Parathyroid adenoma (tissue), 2 donors: ENCODE data around the gene TEX35.
A peak's percentile ranks its signal among the peaks of the same experiment; 100 is the strongest.

Experiments
- H2AFZ ChIP-seq: fragments of 300-600 bp; sonication (generic); one replicate; pipeline ENCODE4 v1.7.0; 2017; ENCODE audit warnings: antibody characterized with exemption, mild to moderate bottlenecking
- H3K27ac ChIP-seq: fragments of 300-600 bp; sonication (generic); one replicate; pipeline ENCODE4 v1.7.0; 2017
- H3K27me3 ChIP-seq: fragments of 300-600 bp; sonication (generic); one replicate; pipeline ENCODE4 v1.7.0; 2017; ENCODE audit warnings: low read length; ENCODE audit not compliant: control insufficient read depth, insufficient read depth
- H3K36me3 ChIP-seq: fragments of 300-600 bp; sonication (generic); one replicate; pipeline ENCODE4 v1.7.0; 2017; ENCODE audit warnings: low read length; ENCODE audit not compliant: control insufficient read depth, insufficient read depth
- H3K4me1 ChIP-seq: fragments of 300-600 bp; sonication (generic); one replicate; pipeline ENCODE4 v1.7.0; 2017; ENCODE audit warnings: control low read depth
- H3K4me2 ChIP-seq: fragments of 300-600 bp; sonication (generic); one replicate; pipeline ENCODE4 v1.7.0; 2017; ENCODE audit warnings: low read length
- H3K4me3 ChIP-seq: fragments of 300-600 bp; sonication (generic); one replicate; pipeline ENCODE4 v1.7.0; 2017; ENCODE audit warnings: low read depth, low read length
- H3K79me2 ChIP-seq: fragments of 300-600 bp; sonication (generic); one replicate; pipeline ENCODE4 v1.7.0; 2017; ENCODE audit warnings: control low read depth
- H3K9ac ChIP-seq: fragments of 300-600 bp; sonication (generic); one replicate; pipeline ENCODE4 v1.7.0; 2017; ENCODE audit warnings: mild to moderate bottlenecking
- H3K9me3 ChIP-seq: fragments of 300-600 bp; sonication (generic); one replicate; pipeline ENCODE4 v1.7.0; 2017; ENCODE audit warnings: low read length; ENCODE audit not compliant: control insufficient read depth
- CTCF ChIP-seq: fragments of 300-600 bp; sonication (generic); IDR thresholded peaks from one replicate; pipeline ENCODE4 v1.7.0; 2017; ENCODE audit warnings: antibody characterized with exemption, mild to moderate bottlenecking
- donor health status: primary hyperparathyroidism.

Gene TEX35

GRCh38 chr1:178470411-178470960 is 42.4 kb upstream of the TEX35 start:
- no peaks in the 10 kb centered on the region for H3K27me3 ChIP-seq
- no peak for TF ChIP-seq CTCF
- no peaks in the 10 kb centered on the region for H3K4me1 ChIP-seq
- no peak overlapping the region for H3K27ac ChIP-seq
- peak overlapping the region; percentile 35 for H2AFZ ChIP-seq
- no peaks in the 10 kb centered on the region for H3K79me2 ChIP-seq
- no peak overlapping the region for H3K4me2 ChIP-seq
- no peaks in the 10 kb centered on the region for H3K9me3 ChIP-seq
- H3K9ac ChIP-seq: no peak overlapping the region
- no peaks in the 10 kb centered on the region for H3K36me3 ChIP-seq
- no peak overlapping the region for H3K4me3 ChIP-seq

GRCh38 chr1:178472531-178472930 is 40.4 kb upstream of the TEX35 start:
- H3K9ac ChIP-seq: no peak overlapping the region
- no peak for TF ChIP-seq CTCF
- no peaks in the 10 kb centered on the region for H3K4me1 ChIP-seq
- H3K4me2 ChIP-seq: no peak overlapping the region
- H3K4me3 ChIP-seq: no peak overlapping the region
- H3K79me2 ChIP-seq: no peaks in the 10 kb centered on the region
- no peaks in the 10 kb centered on the region for H3K27me3 ChIP-seq
- H2AFZ ChIP-seq: no peak overlapping the region
- H3K36me3 ChIP-seq: no peaks in the 10 kb centered on the region
- H3K9me3 ChIP-seq: no peaks in the 10 kb centered on the region
- no peak overlapping the region for H3K27ac ChIP-seq

- Histone ChIP-seq H3K36me3 (no peaks in the 10 kb centered on the region), H3K27me3 (no peaks in the 10 kb centered on the region), H3K27ac (no peak overlapping the region), H3K9me3 (no peaks in the 10 kb centered on the region), H3K9ac (no peak overlapping the region), H3K79me2 (no peaks in the 10 kb centered on the region), H3K4me1 (no peaks in the 10 kb centered on the region), H3K4me2 (no peak overlapping the region), H2AFZ (no peak overlapping the region), H3K4me3 (no peak overlapping the region)
- TF ChIP-seq CTCF: no peak
These were observed 35.5 kb upstream of the TEX35 start for GRCh38 chr1:178477373-178477772.

DNA sequence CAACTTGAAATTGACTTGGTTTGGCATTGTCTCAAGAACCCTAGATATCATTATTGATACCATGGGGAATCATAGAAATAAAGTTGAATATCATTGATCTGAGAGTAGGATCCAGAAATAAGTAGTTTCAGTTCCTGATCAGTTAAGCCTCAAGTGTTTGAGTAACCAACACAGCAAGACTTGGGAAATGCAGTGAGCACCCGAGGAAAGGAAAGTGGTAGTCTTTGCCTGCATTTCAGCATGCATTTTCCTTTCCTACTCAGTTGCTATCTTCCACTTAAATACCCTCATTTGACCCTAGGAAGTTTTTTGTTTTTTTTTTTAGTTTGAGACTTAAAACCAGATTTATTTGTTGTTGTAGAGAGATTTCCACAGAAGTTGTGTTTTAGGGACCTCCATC is 35.1 kb upstream of the TEX35 start:
- H2AFZ ChIP-seq: no peak overlapping the region
- no peaks in the 10 kb centered on the region for H3K79me2 ChIP-seq
- H3K9ac ChIP-seq: no peak overlapping the region
- TF ChIP-seq CTCF: no peak
- H3K4me3 ChIP-seq: no peak overlapping the region
- H3K27me3 ChIP-seq: no peaks in the 10 kb centered on the region
- no peaks in the 10 kb centered on the region for H3K36me3 ChIP-seq
- H3K4me1 ChIP-seq: no peaks in the 10 kb centered on the region
- H3K27ac ChIP-seq: no peak overlapping the region
- no peak overlapping the region for H3K4me2 ChIP-seq
- H3K9me3 ChIP-seq: no peaks in the 10 kb centered on the region

DNA sequence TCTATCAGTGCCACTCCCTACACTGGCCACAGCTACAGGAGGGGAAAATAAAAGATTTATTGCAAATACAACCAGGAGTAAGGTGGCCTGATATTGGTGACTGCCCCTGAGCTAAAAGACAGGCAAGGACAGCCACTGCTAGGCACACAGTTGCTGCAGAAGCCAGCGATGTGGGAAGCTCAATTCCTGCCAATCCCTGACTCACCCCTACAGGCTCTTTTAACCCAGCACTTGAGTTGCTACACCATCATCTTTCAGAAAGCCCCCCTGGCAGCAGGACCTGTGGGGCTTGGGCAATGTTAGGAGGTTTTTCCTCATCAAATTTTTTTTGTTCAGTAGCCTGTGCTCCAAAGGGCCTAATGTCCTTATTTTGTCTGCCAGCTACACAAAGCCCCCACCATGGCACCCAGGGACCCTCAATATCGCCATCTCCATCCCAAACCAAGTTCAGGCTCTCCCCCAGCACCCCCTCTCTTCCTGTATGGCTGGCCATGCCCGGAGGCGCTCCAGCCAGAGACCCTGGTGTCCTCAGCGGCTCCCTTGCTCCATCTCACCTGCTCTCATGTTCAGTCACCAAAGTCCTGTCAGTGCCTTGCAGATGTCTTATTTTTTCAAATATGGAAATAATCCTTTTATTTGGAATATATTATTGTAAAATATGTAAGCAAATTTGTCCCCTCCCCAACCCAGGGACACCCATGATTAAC is 29.5 kb upstream of the TEX35 start:
- H3K4me2 ChIP-seq: no peak overlapping the region
- TF ChIP-seq CTCF: no peak
- no peak overlapping the region for H2AFZ ChIP-seq
- no peak overlapping the region for H3K4me3 ChIP-seq
- no peaks in the 10 kb centered on the region for H3K79me2 ChIP-seq
- H3K27me3 ChIP-seq: no peaks in the 10 kb centered on the region
- no peaks in the 10 kb centered on the region for H3K36me3 ChIP-seq
- H3K9ac ChIP-seq: no peak overlapping the region
- no peak overlapping the region for H3K27ac ChIP-seq
- no peaks in the 10 kb centered on the region for H3K9me3 ChIP-seq
- H3K4me1 ChIP-seq: no peaks in the 10 kb centered on the region
